Omental fat pad (tissue), 4 donors: ENCODE results near the gene ACTMAP. TPM values are rescaled to one million over a fixed set of nuclear protein-coding genes. Genes with fewer than 3 reads are reported as not detected.

ENCODE experiments used
- ATAC-seq: fragments of 150-250 bp; one replicate; pipeline ENCODE4 v1.9.1; 2016; ENCODE audit warnings: mild to moderate bottlenecking, moderate library complexity; ENCODE audit not compliant: low FRiP score
- DNase-seq: peaks from one replicate; pipeline ENCODE4 v3.0.0-alpha.2; 2019; ENCODE audit warnings: low spot score
- CTCF ChIP-seq, 3 donors: fragments of 450-650 bp; IDR thresholded peaks; one replicate each; pipeline ENCODE4 v1.5.1; 2016 to 2017; ENCODE audit warnings: antibody characterized with exemption in 3 of 3, mild to moderate bottlenecking in 3 of 3, moderate library complexity in 2 of 3
- total RNA-seq, 4 donors: library from RNA; depleted of rRNA; stranded (reverse); fragments of >200 nt; gene quantifications; one replicate each; pipeline ENCODE4 v1.1.0, GENCODE V29; 2016

ACTMAP gene
- total RNA-seq, 4 donors from 2014 or later: 3.2 to 3.8 (median 3.5) TPM

DNA sequence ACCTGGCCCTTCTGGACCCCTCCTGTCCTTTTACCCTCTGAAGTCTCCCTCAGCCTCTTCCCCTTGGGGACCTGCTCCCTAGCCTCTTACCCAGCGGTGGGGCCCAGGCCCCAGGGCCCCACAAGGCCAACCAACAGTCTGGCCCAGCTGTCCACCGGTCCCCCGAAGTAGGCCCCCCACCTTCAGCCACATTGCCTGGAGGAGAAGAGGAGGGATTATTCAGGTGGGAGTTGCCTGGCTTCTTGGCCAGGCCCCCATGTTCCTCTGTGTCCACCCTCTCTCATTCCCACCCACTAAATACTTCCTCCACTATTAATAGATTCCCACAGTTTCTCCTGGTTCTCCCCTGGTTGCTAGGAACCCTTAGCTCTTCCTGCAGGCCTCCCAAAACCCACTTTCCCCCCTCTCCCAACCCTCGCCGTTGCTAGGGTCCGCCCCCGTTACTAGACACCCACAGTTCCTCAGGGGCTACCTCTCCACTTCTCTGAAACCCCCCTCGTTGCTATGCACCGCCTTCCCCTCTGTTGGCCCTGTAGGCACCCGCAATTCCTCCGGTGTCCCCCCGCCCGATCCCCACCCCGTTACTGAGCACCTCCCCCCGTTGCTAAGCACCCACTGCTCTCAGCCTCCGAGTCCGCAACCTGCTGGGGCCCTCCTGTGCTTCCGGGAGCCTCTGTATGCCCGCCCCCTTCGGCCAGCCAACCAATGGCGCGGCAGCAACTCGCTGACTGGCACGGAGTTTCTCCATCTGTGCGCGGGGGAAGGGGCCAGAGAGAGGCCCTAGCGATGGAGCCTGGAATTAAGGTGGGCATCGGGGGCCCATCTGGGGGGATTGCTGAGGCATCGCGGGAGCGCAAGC, 35.6 kb downstream of the ACTMAP start:
- no peak for TF ChIP-seq CTCF (IDR thresholded peaks at IDR 0.05)
- DNase-seq (peak; percentile 88), ATAC-seq (peak; percentile 46)

- ATAC-seq (no peak), DNase-seq (no peak)
- no peak for TF ChIP-seq CTCF (IDR thresholded peaks at IDR 0.05)
Observed at GRCh38 chr19:40713939-40714338, 36.3 kb downstream of the ACTMAP start.

GRCh38 chr19:40709817-40710216, 40.5 kb downstream of the ACTMAP start:
- no peak for DNase-seq
- no peak for TF ChIP-seq CTCF (IDR thresholded peaks at IDR 0.05)
- no peak for ATAC-seq

GRCh38 chr19:40707615-40708014, 42.7 kb downstream of the ACTMAP start:
- DNase-seq: no peak
- no peak for TF ChIP-seq CTCF (IDR thresholded peaks at IDR 0.05)
- ATAC-seq: no peak

DNA sequence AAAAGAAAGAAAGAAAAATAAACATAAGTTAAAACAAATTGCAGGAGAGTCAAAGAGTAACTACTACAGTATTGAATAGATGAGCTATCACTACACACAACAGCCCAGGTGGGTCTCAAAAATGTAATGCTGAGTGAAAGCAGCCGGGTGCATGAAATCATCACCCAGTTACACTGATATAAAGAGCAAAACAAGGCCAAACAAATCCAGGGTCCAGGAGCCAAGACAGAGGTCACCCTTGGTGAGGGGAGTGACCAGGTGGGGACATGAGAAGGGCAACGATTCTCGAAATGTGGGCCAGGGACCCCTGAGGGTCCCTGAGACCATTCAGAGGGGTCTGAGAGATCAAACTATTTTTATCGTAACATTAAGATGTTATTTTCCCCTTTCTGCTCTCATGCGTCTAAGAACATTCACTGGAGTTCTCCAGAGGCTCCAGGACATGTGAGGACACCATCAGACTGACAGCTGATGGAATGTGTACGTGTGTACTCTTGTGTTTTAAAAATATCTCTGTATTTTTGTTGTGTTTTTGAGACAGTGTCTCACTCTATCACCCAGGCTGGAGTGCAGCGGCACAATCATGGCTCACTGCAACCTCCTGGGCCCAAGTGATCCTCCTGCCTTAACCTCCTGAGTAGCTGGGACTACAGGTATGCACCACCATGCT, 44.2 kb downstream of the ACTMAP start:
- TF ChIP-seq CTCF (IDR thresholded peaks at IDR 0.05): no peak
- DNase-seq (no peak), ATAC-seq (no peak)

DNA sequence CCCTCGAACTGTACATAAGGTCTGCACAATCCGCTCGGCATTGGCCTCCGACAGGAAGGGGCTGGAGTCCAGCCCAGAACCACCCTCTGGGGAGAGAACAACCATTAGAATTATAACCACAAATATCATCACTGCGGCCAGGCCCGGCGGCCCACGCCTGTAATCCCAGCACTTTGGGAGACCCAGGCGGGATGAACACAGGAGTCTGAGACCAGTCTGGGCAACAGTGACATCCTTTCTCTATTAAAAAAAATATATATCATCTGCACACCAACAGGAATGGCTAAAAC, 45.0 kb downstream of the ACTMAP start:
- ATAC-seq (peak; percentile 13), DNase-seq (no peak)
- TF ChIP-seq CTCF (IDR thresholded peaks at IDR 0.05): no peak
